Measurements from ENCODE around the gene FOXC1.

- TF ChIP-seq EP300 (IDR thresholded peaks at IDR 0.05) = no peak
- no peak for TF ChIP-seq POLR2A (IDR thresholded peaks at IDR 0.05)
- no peak for TF ChIP-seq CTCF (IDR thresholded peaks at IDR 0.05)
- TF ChIP-seq POLR2AphosphoS5 (IDR thresholded peaks at IDR 0.05) = no peak
Observed at GRCh38 chr6:1595271-1596087, 14.2 kb upstream of the FOXC1 start.
